Measurements from ENCODE around the gene PIEZO2. TPM values are rescaled to one million over a fixed set of nuclear protein-coding genes. Genes with fewer than 3 reads are reported as not detected.
"Not testable (repeated sequence)": the region's sequence is repeated elsewhere in the genome, so short reads cannot be mapped to it uniquely, and the experiment has no call there.

The PIEZO2 gene
- total RNA-seq, 1 donor from 2014 or later: 26.8 TPM

DNA sequence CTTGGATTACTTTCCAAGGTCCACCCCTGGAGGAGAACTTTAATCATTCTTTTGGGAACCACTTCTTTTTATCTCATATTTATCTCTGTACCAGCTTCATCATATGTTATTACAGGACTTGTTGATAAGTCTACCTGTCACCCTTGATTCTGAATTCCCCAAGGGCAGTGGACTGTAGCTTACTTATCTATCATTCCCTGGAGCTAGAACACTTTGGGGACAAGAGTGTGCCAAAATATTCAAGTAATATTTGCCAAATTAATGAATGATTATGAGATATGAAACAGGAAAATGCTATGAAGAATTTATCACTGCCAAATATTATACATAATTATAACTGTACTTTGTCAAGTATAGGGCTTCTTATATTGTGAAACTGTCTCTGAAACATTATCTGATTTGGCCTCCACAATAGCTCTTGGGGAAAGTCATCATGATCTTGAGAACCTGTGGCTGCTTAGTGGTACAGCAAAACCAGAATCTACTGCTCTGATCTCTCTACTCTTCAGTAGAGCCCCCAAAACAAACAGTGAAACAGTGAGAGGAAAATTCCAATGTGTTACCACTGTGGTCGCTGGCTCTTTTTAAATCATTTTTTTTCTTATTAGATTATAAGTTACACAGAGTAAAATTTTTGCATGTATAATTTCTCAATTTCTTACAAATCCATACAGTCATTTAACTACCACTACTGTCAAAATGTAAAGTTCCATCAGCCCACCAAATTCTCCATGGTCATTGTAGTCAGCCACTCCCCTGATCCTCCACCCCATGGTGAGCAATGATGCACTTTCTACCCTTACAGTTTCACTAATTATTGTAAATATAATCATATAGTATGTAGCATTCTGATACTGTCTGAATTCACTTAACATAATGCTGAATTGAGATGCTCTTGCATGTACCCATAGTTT is 197.5 kb downstream of the PIEZO2 start:
- ATAC-seq (no peak), DNase-seq (ENCODE audit: low spot score) (no peak)
- intact Hi-C loops (cut with DNase I): no loop called here

DNA sequence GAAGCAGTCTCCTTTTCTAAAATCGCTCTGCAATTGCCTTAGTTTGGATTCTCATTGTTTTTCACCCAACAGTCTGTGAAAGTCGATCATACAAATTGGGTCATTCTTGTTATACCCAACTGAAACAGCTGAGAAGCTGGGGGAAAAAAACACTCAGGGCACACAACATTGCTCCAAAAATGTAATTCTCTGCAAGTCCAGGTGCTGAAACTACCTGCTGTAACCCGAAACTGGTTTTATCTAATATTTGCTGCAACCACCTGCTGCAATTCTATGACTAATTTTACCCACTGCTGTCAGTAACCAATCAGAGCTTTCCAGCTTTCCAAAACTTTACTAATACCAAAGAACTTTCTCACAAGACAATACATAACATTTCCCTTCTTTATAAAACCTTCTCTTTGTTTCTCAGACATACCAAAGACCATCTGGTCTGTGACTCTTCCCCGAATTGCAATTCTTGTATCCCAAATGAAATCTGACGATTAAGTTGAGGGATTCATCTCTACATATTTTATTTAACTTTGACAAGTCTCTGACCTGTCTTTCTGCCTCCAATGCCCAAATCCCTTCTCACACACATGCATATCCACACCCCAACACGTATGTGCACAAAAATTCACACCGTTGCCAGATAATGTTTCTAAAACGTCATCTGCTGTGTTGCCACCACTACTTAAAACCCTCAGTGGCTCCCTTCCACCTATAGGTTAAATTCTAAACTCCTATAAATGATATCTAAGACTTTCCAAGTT is 198.3 kb downstream of the PIEZO2 start:
- ATAC-seq (no peak), DNase-seq (ENCODE audit: low spot score) (no peak)
- intact Hi-C loops (cut with DNase I): no loop called here

DNA sequence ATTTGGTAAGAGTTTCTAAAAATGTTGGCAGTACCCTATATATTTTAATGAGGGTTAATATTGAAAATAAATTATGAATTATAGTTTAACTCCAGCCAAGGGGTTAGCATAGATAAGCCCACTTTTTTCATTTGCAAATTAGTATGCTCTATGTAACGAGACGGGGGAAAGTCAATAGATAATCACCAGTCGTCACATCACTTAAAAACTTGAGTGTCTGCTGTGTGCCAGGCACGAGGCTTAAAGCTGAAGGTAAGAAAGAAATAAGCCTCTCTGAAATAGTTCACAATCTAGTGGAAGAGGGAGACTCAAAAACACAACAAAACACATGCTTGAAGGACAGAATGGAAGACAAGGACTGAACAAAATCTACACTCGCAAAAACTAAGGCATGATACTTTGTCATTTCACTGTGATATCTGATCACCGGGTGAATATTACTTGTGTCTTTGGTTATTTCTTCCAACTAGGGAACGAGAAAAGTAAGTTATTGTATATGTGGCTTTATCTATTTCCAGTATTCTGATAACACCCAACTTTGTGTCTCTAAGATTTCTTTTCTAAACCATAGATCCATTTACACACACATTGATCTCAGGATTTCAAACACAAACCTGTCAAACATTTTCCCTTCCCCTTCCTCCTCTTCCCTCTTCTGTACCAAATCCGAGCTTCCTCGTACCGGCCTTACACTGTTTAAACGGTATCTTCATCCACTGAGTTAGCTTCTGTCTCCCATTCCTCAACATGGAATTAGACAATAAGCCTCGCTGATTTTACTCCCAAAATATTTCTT is 199.1 kb downstream of the PIEZO2 start:
- ATAC-seq (no peak), DNase-seq (ENCODE audit: low spot score) (no peak)
- intact Hi-C loops (cut with DNase I): no loop called here

DNA sequence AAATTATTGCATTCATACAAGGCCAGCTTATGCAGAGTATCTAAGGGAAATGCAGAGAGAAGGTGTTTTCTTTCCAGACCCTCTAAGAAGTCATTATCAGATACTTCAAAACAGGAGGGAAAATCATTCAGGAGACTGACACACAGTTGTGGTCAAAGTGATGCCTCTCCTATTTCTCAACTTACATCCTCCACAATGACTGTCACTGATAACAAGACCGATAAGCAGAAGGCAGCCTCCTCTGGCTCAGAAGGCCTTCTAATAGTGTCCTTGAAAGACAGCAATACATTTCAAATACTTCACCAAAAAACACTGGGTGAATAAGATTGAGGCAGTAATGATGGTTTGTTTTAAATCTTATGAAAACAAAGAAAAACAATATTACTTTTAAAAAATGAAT is 199.7 kb downstream of the PIEZO2 start:
- DNase-seq (ENCODE audit: low spot score) (no peak), ATAC-seq (no peak)
- intact Hi-C loops (cut with DNase I): no loop called here

GRCh38 chr18:10948421-10948820 is 200.9 kb downstream of the PIEZO2 start:
- intact Hi-C loops (cut with DNase I): no loop called here
- ATAC-seq: no peak

DNA sequence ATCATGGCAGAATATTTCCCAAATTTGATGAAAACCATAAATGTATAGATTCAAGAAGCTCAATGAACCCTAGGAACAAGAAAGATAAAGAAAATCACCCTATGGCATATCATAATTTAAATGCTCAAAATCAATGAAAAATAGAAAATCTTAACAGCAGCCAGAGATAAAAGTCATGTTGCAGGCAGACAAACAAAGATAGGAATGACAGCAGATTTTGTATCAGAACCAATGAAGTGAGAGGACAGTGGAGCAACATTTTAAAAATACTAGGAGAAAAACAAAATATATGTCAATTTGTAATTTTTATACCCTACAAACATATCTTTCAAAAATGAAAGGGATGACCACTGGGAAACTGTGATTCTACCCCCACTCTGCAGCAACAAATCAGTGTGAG is 203.3 kb downstream of the PIEZO2 start:
- DNase-seq (ENCODE audit: low spot score): no peak
- intact Hi-C loops (cut with DNase I): no loop called here
- no peak for ATAC-seq

More at GRCh38 chr18:10948421-10948820, 200.9 kb downstream of the PIEZO2 start:
- no peak for DNase-seq (ENCODE audit: low spot score)

DNA sequence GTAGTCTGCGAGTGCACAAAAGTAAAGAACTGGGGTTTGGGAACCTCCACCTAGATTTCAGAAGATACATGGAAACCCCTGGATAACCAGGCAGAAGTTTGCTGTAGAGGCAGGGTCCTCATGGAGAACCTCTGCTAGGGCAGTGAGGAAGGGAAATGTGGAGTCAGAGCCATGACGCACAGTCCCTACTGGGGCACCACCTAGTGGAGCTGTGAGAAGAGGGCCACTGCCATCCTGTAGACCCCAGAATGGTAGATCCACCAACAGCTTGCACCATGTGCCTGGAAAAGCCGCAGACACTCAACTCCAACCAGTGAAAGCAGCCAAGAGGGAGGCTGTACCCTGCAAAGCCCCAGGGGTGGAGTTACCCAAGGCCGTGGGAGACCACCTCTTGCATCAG is 206.4 kb downstream of the PIEZO2 start:
- intact Hi-C loops (cut with DNase I): no loop called here
- DNase-seq (ENCODE audit: low spot score): no peak
- ATAC-seq: no peak

- intact Hi-C loops (cut with DNase I): no loop called here
- ATAC-seq (no peak), DNase-seq (ENCODE audit: low spot score) (no peak)
Observed at GRCh38 chr18:10939822-10940221, 209.5 kb downstream of the PIEZO2 start.

DNA sequence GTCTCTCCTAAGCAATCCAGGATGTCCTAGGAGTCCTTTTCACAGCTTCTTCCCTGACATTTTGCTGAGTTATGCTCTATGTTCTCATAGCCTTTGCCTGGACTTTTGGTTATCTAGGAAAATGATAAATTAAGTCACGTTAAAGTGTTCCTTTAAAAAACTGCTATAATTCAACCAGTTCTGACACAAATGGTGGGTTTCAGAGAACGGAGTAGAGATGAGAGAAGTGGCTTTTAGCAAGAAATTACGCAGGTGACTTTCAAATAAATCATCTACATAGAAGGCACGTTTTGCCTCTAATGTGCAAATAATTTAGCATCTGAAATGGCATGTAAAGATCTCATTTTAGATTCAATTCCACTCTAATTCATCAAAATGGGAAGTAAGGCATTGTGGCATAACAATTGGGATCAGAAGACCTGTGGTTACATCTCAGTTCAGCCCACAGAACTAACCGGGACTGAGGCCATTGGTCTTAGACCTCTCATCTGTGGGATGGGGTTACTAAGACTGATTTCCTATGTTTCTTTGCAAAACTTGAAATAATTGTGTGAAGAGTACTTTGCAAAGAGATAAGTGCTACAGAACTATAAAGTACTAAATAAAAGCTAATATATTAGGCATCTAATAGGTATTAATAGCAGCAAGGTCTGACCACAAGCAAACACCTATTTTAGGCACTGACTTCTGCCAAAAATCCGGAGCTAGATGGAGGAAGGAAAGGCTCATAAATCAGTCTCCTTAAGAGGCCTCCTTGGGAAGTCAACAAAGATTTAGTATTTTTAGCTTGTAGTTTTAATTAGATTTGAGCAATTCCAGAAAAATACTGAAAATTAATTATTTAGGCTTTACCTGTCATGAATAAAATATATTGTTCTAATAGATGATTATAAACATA is 211.4 kb downstream of the PIEZO2 start:
- DNase-seq (ENCODE audit: low spot score): no peak
- intact Hi-C loops (cut with DNase I): no loop called here
- ATAC-seq: no peak

- ATAC-seq (peak; percentile 45), DNase-seq (ENCODE audit: low spot score) (no peak)
- intact Hi-C loops (cut with DNase I): no loop called here
Observed at GRCh38 chr18:10936176-10937053, 213.0 kb downstream of the PIEZO2 start.

DNA sequence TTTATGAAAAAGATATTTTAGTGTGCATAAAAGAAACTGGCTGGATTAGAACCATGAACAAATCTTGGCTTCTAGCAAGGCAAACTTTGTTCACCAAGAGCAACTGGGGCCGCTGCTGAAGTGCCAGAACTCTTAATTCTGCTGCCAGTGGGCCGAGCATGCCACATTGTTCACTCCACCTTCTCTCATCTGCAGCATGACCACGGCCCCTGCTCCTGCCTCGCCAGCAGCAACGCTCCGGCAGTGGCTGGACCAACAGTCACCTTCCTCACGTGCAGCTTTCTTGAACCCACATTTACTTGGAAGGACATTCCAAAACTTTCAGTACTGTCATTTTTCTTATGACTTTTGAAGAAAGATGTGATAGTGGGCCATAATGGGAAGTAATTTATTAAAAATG is 213.8 kb downstream of the PIEZO2 start:
- no peak for DNase-seq (ENCODE audit: low spot score)
- intact Hi-C loops (cut with DNase I): no loop called here
- ATAC-seq: no peak

GRCh38 chr18:10933648-10934047 is 215.7 kb downstream of the PIEZO2 start:
- ATAC-seq; intact Hi-C loops (cut with DNase I); DNase-seq (ENCODE audit: low spot score): not testable (repeated sequence)

- no peak for DNase-seq (ENCODE audit: low spot score)
- intact Hi-C loops (cut with DNase I): no loop called here
- no peak for ATAC-seq
Observed at GRCh38 chr18:10930076-10930475, 219.3 kb downstream of the PIEZO2 start.

GRCh38 chr18:10928772-10929373 is 220.5 kb downstream of the PIEZO2 start:
- no peak for DNase-seq (ENCODE audit: low spot score)

DNA sequence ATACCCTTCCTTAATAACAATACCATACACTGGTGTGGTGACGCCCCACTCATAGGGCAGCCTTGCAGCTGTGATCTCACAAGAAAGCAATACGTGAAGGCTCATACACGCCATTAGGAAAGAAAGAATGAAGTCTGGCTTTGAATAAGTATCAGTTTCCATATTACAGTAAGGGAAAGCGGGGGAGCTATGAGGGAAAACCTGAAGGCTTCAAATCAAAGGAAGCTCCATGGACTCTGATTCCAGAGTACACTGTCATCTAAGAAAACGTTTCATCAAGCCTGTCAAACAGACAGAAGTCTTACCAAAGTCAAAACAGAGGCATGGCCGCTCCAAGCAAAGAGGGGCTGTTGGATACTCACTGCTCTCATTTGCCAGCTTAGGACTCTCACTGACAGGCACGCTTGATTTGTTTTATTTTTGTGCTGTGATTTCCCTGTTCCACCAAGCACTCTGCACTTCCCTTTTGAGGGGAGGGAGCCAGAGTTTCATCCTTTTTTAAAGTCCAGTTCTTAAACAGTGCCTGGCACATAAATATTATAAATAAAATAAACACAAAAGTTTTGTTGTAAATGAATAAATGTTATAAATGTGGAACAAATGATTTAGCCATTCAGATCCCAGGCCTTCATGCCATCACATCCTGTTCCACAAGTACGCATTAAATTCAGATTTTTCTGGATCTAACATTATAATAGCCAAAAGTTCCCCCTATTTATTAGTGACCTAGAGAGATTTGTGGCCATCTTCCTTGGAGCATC is 221.2 kb downstream of the PIEZO2 start:
- no peak for DNase-seq (ENCODE audit: low spot score)
- intact Hi-C loops (cut with DNase I): no loop called here
- ATAC-seq: no peak

More at GRCh38 chr18:10928772-10929373, 220.5 kb downstream of the PIEZO2 start:
- intact Hi-C loops (cut with DNase I): no loop called here
- no peak for ATAC-seq

DNA sequence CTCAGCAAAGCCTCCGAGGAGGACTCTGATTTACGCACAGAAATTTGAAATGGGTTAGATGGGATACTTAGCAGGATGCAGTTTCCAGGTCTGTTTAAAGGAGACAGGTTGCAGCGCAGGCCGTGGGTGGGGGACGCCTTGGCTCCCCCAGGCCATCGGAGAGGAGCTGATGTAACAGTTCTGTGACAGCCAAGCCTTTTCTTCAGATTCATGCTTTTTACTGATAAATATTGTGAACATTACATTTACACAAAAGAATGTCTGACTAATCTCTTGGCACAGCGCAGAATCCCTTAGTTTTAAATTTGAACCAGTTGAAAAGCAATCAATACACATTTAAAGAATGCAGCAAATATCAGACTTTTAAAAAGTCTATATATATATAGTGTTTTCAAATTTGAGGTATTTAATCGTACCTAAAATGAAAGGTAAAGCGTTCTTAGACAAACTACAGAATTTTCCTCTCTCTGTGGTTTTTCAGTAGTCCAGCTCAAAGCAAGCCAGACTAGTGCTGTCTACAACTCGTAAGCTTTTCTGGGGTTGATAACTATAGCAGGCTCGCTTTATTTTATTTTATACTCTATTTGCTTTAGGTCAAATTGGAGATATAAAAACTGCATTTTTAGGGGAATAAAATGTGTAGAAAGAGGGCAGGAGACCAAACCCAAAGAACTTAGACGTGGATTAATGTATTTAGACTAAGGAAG is 221.9 kb downstream of the PIEZO2 start:
- intact Hi-C loops (cut with DNase I): no loop called here
- peak; percentile 67 for ATAC-seq
- DNase-seq (ENCODE audit: low spot score): no peak
